Activated T-helper 1 cell treated with Interleukin-2 at 50 U/mL for 16 hours (primary cell): Measurements from ENCODE around the gene USB1.

ENCODE experiments used
- DNase-seq: peaks from one replicate; pipeline ENCODE4 v3.0.0-alpha.2; 2020; ENCODE audit warnings: low read depth

USB1 gene

GRCh38 chr16:58019866-58020538 is 18.8 kb downstream of the USB1 start:
- DNase-seq: no peak

DNA sequence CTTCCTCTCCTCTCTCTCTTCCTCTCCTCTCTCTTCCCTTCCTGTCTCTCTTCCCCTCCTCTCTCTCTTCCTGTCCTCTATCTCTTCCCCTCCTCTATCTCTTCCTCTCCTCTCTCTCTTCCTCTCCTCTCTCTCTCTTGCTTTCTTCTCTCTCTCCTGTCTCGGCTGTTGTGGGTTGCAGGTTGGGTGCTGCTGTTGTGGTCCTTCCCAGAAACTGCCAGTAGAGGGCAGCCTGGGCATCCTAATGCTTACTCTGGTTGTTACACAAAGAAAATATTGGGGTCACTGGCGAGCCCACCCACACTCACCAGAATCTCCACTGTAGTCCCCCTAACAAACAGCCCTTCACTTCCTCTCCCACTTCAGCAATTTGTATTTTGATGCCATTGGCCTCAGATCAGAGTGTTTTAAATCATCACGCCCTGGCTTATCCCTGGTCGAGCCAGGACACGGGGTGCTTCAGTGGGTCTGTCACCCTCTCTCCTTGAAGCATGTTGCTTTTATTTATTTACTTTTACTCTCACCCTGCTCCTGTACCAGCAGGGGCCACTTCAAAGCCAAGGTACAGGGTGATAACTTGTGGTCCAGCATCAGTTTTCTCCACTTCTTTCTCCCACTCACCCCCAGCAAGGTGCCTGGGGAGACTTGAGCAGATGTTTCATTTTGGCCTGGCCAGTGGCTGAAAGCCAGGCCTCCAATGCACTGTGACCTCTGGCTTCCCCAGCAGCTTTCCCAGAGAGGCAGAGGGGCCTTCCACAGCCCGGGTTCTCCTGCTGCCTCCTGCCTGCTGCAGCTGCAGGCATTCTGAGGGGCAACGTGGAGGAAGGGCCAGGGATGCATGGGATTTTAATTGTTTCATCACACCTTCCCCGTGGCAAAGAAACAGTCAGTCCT is 19.7 kb downstream of the USB1 start:
- DNase-seq: no peak

GRCh38 chr16:58021661-58022551 is 20.7 kb downstream of the USB1 start:
- DNase-seq: no peak

GRCh38 chr16:58022601-58023371 is 21.6 kb downstream of the USB1 start:
- DNase-seq: no peak

DNA sequence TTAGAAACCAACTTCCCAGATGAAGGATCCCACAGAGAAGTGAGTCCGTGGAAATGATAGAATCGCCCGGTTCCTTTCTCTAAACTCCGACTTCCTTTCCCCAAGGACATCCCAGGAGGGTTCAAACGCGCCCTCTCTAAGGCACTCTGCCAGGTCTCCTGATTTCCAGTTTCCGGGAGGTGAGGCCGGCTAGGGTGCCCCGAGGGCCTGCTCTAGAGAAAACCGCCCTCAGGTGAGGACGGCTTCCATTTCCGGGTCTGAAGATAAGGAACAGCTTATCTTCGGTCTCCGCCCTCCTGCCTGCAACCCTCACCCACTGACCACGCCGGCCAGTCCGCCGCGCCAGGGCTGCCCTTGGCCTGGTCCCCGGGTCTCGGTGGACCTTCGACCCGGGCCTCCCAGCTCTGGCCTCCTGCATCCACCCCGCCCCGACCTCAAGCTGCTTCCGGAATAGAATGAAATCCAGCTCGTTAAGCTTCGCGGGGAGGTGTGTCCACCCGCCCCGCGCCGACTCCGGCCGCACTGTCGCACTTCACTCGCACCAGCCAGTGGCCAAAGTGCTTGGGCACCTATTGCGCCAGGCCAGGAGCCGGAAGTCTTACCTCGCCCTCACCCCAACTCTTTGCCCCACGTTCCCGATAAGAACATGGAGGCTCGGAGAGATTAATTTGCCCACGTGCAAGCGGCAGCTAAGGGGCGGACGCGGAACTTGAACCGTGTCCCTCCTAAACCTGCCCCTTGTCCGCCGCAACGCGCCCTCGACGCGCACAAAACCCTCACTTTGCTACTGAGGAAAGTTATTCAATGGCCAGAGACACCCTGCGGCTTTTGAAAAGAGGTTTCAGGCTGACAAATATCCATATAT is 23.5 kb downstream of the USB1 start:
- no peak for DNase-seq

GRCh38 chr16:58025351-58026138 is 24.3 kb downstream of the USB1 start, which contains the start of gene MMP15:
Gene MMP15, plus strand, starts transcription at chr16:58025754. Its CDS starts 597 bp downstream, at chr16:58026351.
- DNase-seq: peak; percentile 41

DNA sequence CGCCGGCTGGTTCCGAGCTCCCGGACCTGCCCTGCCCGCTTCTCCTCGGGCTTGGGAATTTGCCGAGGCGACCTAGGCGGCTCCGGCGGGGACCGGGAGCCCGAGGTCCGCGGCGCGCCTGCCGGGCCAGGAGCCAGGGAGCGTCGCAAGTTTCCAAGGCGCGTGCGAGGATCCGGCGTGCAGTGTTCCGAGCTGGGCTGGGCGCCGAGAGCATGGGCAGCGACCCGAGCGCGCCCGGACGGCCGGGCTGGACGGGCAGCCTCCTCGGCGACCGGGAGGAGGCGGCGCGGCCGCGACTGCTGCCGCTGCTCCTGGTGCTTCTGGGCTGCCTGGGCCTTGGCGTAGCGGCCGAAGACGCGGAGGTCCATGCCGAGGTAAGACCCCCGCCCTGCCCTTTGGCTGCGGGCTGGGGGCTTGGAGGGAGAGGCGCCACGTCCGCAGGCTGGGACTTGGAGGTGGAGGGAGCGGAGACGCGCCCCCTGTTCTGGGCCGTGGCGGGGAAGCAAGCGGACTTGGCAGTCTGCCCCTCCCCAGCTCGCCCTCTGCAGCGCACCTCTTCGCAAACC is 25.0 kb downstream of the USB1 start:
- no peak for DNase-seq

- DNase-seq: no peak
These were observed 25.5 kb downstream of the USB1 start for GRCh38 chr16:58026705-58027160.

DNA sequence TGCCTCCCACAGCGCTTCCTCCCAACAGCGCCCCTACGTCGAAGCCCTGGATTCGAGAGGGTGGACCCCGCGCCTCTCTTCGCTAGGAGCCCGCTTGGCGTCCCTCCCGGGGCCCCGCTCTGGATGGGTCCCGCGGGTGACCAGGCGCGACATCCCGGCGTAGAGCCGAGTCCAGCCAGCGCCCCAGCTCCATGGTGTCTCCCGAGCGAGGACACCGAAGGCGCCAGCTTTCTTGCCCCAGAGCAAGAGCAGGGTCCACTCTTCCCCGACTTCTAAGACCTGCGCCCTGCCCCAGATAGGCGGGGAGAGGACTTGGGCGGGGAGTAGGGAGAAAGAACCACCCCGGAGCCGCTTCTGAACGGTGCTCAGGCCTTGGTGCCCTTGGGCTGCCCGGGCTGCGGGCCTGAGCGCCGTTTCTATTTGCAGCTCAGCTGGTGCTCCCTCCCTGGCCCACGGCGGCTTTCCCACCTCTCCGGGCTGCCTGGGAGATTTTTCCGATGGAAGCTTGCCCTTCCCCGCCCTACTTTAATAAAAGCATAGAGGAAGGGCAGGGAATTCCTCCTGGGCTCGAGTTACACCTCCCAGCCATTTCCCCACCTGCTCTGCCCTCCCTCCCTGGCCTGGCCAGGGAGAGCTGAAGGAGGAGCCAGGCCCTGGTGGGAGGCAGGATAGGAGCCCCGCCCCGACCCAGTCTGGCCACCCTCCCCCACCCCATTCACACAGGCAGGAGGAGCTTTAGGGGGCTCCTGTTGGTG is 26.1 kb downstream of the USB1 start:
- DNase-seq: no peak

DNA sequence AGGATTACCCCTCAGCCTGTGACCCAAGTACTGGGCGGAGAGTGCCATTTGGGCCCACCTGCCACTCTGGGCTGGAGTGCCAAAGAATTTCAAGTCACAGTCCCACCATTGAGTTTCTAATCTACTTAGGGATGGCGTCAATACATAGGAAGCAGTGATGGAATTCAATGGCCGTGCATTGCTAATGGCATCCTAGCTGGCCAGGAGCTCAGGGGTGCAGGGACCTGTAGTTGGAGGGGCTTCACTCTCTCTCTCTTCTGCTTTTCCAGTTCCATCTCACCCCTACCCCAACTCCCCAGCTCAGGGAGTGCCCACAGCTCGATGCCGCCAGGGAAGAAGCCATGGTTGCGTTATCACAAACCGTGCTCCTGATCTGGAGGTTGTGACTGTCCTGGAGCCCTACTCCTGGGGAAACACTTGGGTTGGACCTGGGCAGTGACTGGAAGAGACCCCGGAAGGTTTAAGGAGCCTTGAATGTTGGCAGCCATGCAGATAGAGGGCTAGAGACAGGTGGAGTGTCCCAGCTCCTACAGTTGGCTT is 26.8 kb downstream of the USB1 start:
- DNase-seq: no peak

DNA sequence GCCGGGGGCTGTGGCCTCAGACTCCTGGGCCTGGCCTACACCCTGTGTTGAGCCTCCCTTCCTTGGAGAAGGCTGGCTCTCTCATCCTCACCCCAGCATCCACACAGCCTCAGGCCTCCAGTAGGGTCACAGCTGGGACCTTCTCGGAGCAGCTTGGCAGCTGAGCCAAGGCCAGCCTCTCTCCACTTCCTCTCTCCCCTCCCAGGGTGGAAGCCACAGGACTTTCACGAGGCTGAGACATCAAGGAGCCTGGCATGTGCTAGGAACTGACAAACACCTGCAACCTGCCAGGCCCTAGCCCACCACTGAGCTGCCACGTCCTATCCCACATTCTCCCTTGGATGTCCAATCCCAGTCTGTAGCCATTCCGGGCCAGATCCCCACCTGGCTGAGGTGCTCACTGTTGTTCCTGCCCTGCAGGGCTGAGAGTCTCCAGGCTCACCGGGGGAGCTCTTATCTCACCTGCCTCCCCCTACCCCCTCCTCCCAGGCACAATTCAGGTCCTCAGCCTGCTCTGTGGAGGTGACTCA is 27.4 kb downstream of the USB1 start:
- no peak for DNase-seq

- no peak for DNase-seq
These were observed 28.2 kb downstream of the USB1 start for GRCh38 chr16:58029410-58029809.

DNA sequence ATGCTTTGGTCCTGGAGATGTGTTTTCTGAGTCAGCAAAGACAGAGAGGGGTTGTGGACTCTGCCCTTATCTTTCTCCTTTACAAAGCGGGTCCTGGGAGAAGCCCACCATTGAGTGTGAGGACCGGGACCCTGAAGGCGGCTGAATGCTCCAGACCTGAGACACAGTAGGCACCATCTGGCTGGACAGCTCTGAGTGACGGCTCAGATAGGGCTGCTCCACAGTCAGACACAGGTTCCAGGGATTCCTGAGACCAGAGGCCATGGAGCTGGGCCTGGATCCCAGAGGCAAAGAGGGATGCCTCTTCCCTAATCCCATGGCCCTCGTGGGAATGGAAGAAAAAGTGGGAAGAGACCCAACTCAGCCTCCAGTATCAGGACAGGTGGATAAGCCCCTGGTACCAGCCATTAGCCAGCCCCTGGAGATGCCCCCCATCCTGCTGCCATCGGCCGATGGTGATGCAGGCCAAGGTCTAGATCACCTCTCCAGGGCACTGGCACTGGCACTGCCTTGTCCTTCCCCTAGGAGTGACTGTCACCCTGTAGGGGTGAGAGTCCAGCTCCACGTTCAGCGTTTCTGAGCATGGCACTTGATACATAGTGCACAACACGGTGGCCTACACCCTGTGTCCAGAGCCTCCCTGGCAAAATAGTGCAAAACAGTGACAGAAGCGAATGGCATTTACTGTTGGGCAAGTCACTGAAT is 29.1 kb downstream of the USB1 start:
- no peak for DNase-seq

DNA sequence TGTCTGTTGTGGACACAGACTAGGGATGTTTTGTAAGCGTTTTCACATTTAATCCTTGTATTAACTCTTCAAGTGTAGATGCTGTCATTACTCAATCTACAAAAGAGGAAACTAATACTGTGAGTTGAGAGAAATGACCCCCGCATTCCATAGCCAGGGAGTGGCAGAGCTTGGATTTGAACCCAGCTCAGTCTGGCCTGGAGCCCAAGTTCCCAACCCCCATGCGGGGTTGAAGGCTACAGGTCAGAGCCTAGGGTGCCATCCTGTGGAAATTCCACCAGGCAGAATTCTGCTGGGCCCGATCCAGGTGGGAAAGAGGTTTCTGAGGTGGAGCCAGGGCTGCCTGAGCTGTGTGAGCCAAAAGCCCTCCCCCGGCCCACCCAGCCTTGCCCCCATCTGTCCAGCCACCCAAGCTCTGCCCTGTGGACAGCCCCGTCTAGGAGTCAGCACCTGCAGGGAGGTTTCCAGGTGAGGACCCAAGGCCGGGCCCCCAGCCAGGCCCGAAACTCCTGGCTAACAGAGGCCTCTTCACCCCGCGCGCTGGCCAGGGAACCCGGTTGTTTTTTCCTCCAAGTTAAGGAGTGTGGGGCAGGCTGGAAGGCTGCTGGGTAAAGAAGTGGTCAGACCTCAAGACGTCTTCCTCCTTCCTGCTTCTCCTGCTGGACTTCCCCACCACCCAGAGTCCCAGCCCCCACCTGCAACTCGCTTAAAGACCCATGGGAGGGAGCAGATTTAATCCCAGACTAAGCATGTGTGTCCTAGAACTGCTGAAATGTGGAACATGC is 30.0 kb downstream of the USB1 start:
- DNase-seq: no peak

DNA sequence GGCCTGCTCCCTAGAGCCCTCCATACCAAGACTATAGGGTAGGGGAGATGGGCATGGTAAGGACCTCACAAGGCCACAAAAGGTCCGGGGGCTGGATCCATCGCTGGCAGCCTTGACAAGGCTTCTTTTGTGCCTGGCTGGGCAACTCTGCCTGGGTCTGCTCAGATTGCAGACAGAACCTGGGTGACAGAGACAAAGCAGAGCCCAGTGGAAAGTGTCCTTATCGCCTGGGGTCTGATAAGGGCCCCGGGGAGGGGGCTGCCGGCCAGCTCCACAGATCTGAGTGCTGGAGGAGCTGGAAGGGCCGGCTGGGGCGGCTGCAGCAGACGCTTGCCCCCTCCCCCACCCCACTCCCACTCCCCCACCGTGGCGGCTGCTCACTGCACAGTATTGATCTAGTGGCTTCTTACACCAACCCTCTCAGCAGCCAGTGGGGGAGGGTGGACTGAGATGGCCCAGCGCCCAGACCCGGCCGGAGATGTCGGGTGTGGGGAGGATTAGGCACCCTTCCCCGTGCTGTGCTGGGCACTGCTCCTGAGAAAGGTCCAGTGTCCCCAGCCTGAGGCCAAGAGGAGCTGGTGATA is 31.6 kb downstream of the USB1 start:
- no peak for DNase-seq

DNA sequence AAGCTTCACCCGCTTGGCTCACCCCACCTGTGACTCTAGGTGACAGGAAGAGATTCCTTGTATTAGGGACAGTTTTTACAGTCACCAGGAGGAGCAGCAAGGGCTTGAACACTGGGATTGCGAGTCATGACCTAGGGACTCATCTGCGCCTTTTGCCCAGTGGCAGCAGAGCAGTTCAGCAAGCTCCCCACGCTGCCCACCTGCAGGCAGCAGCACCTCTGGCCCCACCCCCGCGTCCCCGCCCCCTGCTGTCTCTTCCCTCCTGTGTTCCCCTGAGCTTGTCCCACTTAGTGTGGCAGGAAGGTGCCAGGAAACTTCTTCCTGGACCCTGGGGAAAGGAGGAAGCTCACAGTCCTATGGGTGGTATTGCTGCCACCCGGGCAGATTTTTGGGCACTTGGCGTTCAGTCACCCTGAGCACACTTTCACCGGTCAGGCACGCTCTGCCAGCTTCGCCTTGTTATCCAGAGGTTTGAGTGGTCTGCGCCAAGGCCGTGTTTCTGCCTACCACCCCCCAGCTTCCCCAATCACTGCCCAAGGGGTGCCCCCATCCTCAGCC is 33.0 kb downstream of the USB1 start:
- no peak for DNase-seq
